H1 (cell line): ENCODE measurements around the gene RPS3. TPM values are rescaled to one million over a fixed set of nuclear protein-coding genes. Genes with fewer than 3 reads are reported as not detected.
A peak's percentile ranks its signal among the peaks of the same experiment; 100 is the strongest.

Source experiments
- CTCF ChIA-PET: fragments of 300-600 bp; sonication (Branson Sonifier 250); formaldehyde crosslinking; loops from one replicate; lab custom pipeline; 2021; ENCODE audit not compliant: partially characterized antibody; lab: Charles Lee
- POLR2A ChIA-PET: fragments of 300-600 bp; sonication (Branson Sonifier 250); formaldehyde crosslinking; loops from one replicate; lab custom pipeline; 2021; ENCODE audit warnings: inconsistent platforms; ENCODE audit not compliant: partially characterized antibody; lab: Charles Lee
- DNase-seq, 2 experiments: peaks; one replicate each; pipeline versions ENCODE4 v3.0.0 to v3.0.0-alpha.2; 2010 to 2022; ENCODE audit warnings: low spot score in 2 of 2, low read depth in 1 of 2, mixed read lengths in 1 of 2
- FAIRE-seq: peaks from 2 replicates; lab custom pipeline; 2011; peaks lifted over from hg19 to GRCh38; lab: Jason Lieb, UNC
- H2AFZ ChIP-seq: 2 replicates; pipeline ENCODE4 v1.8.1; 2012; ENCODE audit warnings: low read length, inconsistent platforms
- H2AK5ac ChIP-seq: 2 replicates; pipeline ENCODE4 v1.6.1; 2013; ENCODE audit warnings: low read depth, low read length
- H2BK120ac ChIP-seq: replicated peaks from 2 replicates; pipeline ENCODE3; 2013; ENCODE audit warnings: low read depth, low read length, inconsistent platforms
- H2BK12ac ChIP-seq: 2 replicates; pipeline ENCODE4 v1.6.1; 2013; ENCODE audit warnings: low read depth, low read length
- H2BK15ac ChIP-seq: 2 replicates; pipeline ENCODE4 v1.6.1; 2013; ENCODE audit warnings: low read length
- H2BK20ac ChIP-seq: 2 replicates; pipeline ENCODE4 v1.6.1; 2013; ENCODE audit warnings: low read length
- H2BK5ac ChIP-seq: 2 replicates; pipeline ENCODE4 v1.6.1; 2013; ENCODE audit warnings: low read depth, low read length
- H3K14ac ChIP-seq: 2 replicates; pipeline ENCODE4 v1.6.1; 2013; ENCODE audit warnings: inconsistent platforms; ENCODE audit not compliant: insufficient read length
- H3K18ac ChIP-seq: 2 replicates; pipeline ENCODE4 v1.6.1; 2013; ENCODE audit warnings: low read length; ENCODE audit errors: extremely low read depth
- H3K23ac ChIP-seq: 2 replicates; pipeline ENCODE4 v1.6.1; 2013; ENCODE audit warnings: inconsistent platforms; ENCODE audit not compliant: insufficient read length
- H3K23me2 ChIP-seq: 2 replicates; pipeline ENCODE4 v1.6.1; 2013; ENCODE audit warnings: low read depth, low read length
- H3K27ac ChIP-seq: 2 replicates; pipeline ENCODE4 v1.6.1; 2011; ENCODE audit warnings: low read depth, low read length, inconsistent platforms
- H3K27me3 ChIP-seq, 4 experiments: replicated peaks in 1 of 4; 1 replicate in 1 of 4; 2 replicates in 3 of 4; pipeline versions ENCODE4 v1.6.1 to v1.8.1; 2011 to 2013; ENCODE audit warnings: low read length in 3 of 4, mild to moderate bottlenecking in 3 of 4, inconsistent platforms in 2 of 4, mixed read lengths in 2 of 4, moderate library complexity in 1 of 4; ENCODE audit not compliant: control insufficient read depth in 3 of 4, insufficient read depth in 3 of 4; ENCODE audit errors: extremely low read depth in 1 of 4
- H3K36me3 ChIP-seq, 4 experiments: 2 replicates each; pipeline versions ENCODE4 v1.6.1 to v1.8.1; 2011 to 2013; ENCODE audit warnings: mild to moderate bottlenecking in 4 of 4, low read length in 3 of 4, moderate library complexity in 2 of 4, control low read depth in 1 of 4, inconsistent platforms in 1 of 4; ENCODE audit not compliant: insufficient read depth in 4 of 4, control insufficient read depth in 2 of 4
- H3K4ac ChIP-seq: replicated peaks from 2 replicates; pipeline ENCODE3; 2013; ENCODE audit warnings: low read length, low read depth, mixed read lengths, inconsistent platforms; ENCODE audit not compliant: insufficient read length
- H3K4me1 ChIP-seq, 4 experiments: replicated peaks in 1 of 4; 1 replicate in 1 of 4; 2 replicates in 3 of 4; pipeline versions ENCODE4 v1.6.1 to v1.8.1; 2011 to 2013; ENCODE audit warnings: low read length in 3 of 4, inconsistent platforms in 2 of 4, mixed read lengths in 1 of 4; ENCODE audit not compliant: insufficient read depth in 4 of 4, control insufficient read depth in 3 of 4
- H3K4me2 ChIP-seq, 2 experiments: 2 replicates each; pipeline versions ENCODE4 v1.6.1 to v1.8.1; 2011 to 2013; ENCODE audit warnings: low read depth in 2 of 2, low read length in 2 of 2, control low read depth in 1 of 2, inconsistent platforms in 1 of 2, mild to moderate bottlenecking in 1 of 2; ENCODE audit not compliant: insufficient read depth in 1 of 2
- H3K4me3 ChIP-seq, 4 experiments: fragments of 200-600, 300-600 bp in 1 of 4; sonication (generic), shearing (Covaris generic), sonication (Bioruptor Twin) in 1 of 4; 2 replicates each; pipeline versions ENCODE4 v1.5.1 to v1.8.1; 2011 to 2016; ENCODE audit warnings: low read length in 4 of 4, low read depth in 3 of 4, control low read depth in 2 of 4, inconsistent platforms in 2 of 4, mild to moderate bottlenecking in 2 of 4, mixed read lengths in 1 of 4, moderate library complexity in 1 of 4; ENCODE audit not compliant: insufficient read depth in 2 of 4; ENCODE audit errors: extremely low read depth in 1 of 4
- H3K56ac ChIP-seq: replicated peaks from 2 replicates; pipeline ENCODE3; 2013; ENCODE audit warnings: low read depth, mild to moderate bottlenecking, mixed read lengths, low read length, inconsistent platforms; ENCODE audit not compliant: insufficient read length
- H3K79me1 ChIP-seq: 2 replicates; pipeline ENCODE4 v1.6.1; 2013; ENCODE audit warnings: low read depth, low read length, control low read depth
- H3K79me2 ChIP-seq, 2 experiments: 2 replicates each; pipeline versions ENCODE4 v1.6.1 to v1.8.1; 2012 to 2013; ENCODE audit warnings: low read length in 2 of 2, mild to moderate bottlenecking in 2 of 2, inconsistent platforms in 1 of 2; ENCODE audit not compliant: insufficient read depth in 2 of 2, control insufficient read depth in 1 of 2
- H3K9ac ChIP-seq, 4 experiments: replicated peaks in 1 of 4; 1 replicate in 1 of 4; 2 replicates in 3 of 4; pipeline versions ENCODE4 v1.6.1 to v1.8.1; 2011 to 2013; ENCODE audit warnings: low read depth in 3 of 4, low read length in 3 of 4, control low read depth in 2 of 4, mild to moderate bottlenecking in 2 of 4, moderate library complexity in 2 of 4, inconsistent platforms in 1 of 4; ENCODE audit errors: extremely low read depth in 1 of 4
- H3K9me3 ChIP-seq, 2 experiments: 2 replicates each; pipeline versions ENCODE4 v1.6.1 to v1.8.1; 2012 to 2013; ENCODE audit warnings: mild to moderate bottlenecking in 2 of 2, moderate library complexity in 2 of 2, control low read depth in 1 of 2, inconsistent platforms in 1 of 2, low read depth in 1 of 2, low read length in 1 of 2, mixed read lengths in 1 of 2; ENCODE audit not compliant: insufficient read depth in 2 of 2
- H4K20me1 ChIP-seq, 2 experiments: replicated peaks in 1 of 2; 2 replicates each; pipeline versions ENCODE3 to v1.8.1; 2011 to 2013; ENCODE audit warnings: inconsistent platforms in 2 of 2, low read length in 2 of 2, mild to moderate bottlenecking in 1 of 2; ENCODE audit not compliant: insufficient read depth in 2 of 2, control insufficient read depth in 1 of 2
- H4K5ac ChIP-seq: 2 replicates; pipeline ENCODE4 v1.6.1; 2013; ENCODE audit warnings: low read length, low read depth, mixed read lengths, inconsistent platforms; ENCODE audit not compliant: insufficient read length
- H4K8ac ChIP-seq: 2 replicates; pipeline ENCODE4 v1.8.0; 2013; ENCODE audit warnings: mild to moderate bottlenecking, moderate library complexity, low read length, inconsistent platforms; ENCODE audit not compliant: insufficient read depth; ENCODE audit errors: extremely low read depth
- H4K91ac ChIP-seq: replicated peaks from 2 replicates; pipeline ENCODE3; 2013; ENCODE audit warnings: low read length, mixed read lengths, inconsistent platforms; ENCODE audit not compliant: insufficient read length
- POLR2A ChIP-seq, 2 experiments: IDR thresholded peaks; 1 replicate in 1 of 2; 2 replicates in 1 of 2; pipeline ENCODE4 v1.6.1; 2011; ENCODE audit warnings: low read depth in 2 of 2, low read length in 2 of 2, mild to moderate bottlenecking in 2 of 2; ENCODE audit errors: control extremely low read depth in 1 of 2
- SRF ChIP-seq: IDR thresholded peaks from 2 replicates; pipeline ENCODE4 v1.6.1; 2011; ENCODE audit warnings: mild to moderate bottlenecking, low read depth, low read length, moderate library complexity
- TCF12 ChIP-seq: IDR thresholded peaks from 2 replicates; pipeline ENCODE4 v1.6.1; 2011; ENCODE audit warnings: low read depth, mild to moderate bottlenecking, low read length
- WGBS, 2 experiments: shearing (Covaris generic) in 1 of 2; methylation state at CpG; one replicate each; pipeline versions ENCODE4 v1.1.6 to v1.1.7; 2013 to 2015; ENCODE audit warnings: low lambda C conversion rate in 2 of 2, mixed read lengths in 2 of 2, inconsistent platforms in 1 of 2, low coverage in 1 of 2, missing lambda C conversion rate in 1 of 2; ENCODE audit not compliant: insufficient replicate concordance in 2 of 2, insufficient coverage in 1 of 2, insufficient read length in 1 of 2; ENCODE audit errors: extremely low coverage in 1 of 2, missing lambda C conversion rate in 1 of 2; 5-methylcytosine and 5-hydroxymethylcytosine counted together
- polyA plus RNA-seq, 7 experiments: library from polyadenylated mRNA; depleted of rRNA in 3 of 7; stranded (reverse) in 5 of 7; unstranded in 2 of 7; fragments of >200 nt in 5 of 7; fragments of 200-250 nt in 2 of 7; gene quantifications; 1 replicate in 5 of 7; 2 replicates in 1 of 7; 4 replicates in 1 of 7; pipeline versions ENCODE4 v1.2.1 to v1.2.3, GENCODE V29; 2011 to 2013; ENCODE audit warnings: missing spikeins in 2 of 7, mixed read lengths in 2 of 7
- total RNA-seq: library from RNA; stranded (reverse); fragmentation: NEBNext Ultra II Directional; extraction: Animal tissue kit (Norgen Biotek cat#: 25700); gene quantifications from 2 replicates; pipeline ENCODE4 v1.2.1, GENCODE V29; 2021
- TF ChIP-seq, protein P1 (sequence below): IDR thresholded peaks from 2 replicates; pipeline ENCODE4 v1.6.1; 2012; ENCODE audit warnings: inconsistent platforms

The RPS3 gene
- total and polyA plus RNA-seq, 2 of the 8 experiments (the other 6 are each of a cell fraction or from before 2014, with no cell fraction given), result 3,813 to 4,194 TPM

DNA sequence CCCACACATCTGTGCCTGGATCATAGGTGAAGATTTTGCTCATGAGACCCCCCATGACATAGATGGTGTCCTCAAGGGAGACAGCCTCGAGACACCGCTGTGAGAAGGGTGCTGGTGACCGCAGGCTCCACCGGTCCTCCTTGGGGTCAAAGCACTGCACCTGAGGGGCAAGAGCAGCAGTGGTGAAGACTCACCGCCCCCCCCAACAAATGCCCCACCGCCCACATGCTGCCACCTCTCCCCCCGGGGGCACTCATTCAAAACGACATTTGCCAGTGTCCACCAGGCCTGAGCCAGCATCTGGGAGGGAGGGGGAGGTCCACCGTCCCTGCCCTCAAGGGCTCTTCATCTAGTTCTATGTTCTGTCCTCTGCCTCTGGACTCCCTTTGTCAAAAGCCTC, 24.4 kb downstream of the RPS3 start:
- ChIA-PET POLR2A (interaction anchor here (1.0 to 27.9 kb wide), 4 partner anchors 7 to 23 kb away, joined by 3 to 570 read pairs (median 22); partner anchors contain the start of gene RPS3), CTCF (interaction anchor here (0.6 to 18.5 kb wide), 13 partner anchors 8 to 502 kb away, joined by 3 to 201 read pairs (median 7); no protein-coding TSS in a partner anchor)

More for the DNA sequence above, 24.4 kb downstream of the RPS3 start:
- Histone ChIP-seq H2BK5ac (no peak overlapping the region), H3K18ac (no peak overlapping the region), H2BK20ac (no peak overlapping the region), H2BK15ac (no peak overlapping the region), H3K27ac (no peak overlapping the region; the same call in 1 of the 2 replicates), H4K20me1 (peaks cover 1 to 2% of the 10 kb centered on the region in 2 experiments), H3K23ac (no peak overlapping the region), H3K27me3 (peaks cover 10 to 20% (median 14%) of the 10 kb centered on the region in 4 experiments), H3K14ac (no peak overlapping the region), H2AK5ac (no peak overlapping the region), H4K5ac (no peak overlapping the region), H2BK120ac (no peak overlapping the region), H3K4ac (no peak overlapping the region), H2AFZ (no peak overlapping the region), H3K79me2 (no peaks in the 10 kb centered on the region), H3K4me3 (no peak overlapping the region), H2BK12ac (no peak overlapping the region), H3K9ac (no peak overlapping the region), H4K91ac (no peak overlapping the region), H3K9me3 (peaks cover 0 to 5% of the 10 kb centered on the region in 2 experiments; a peak in 2 of 4 replicates), H3K23me2 (no peaks in the 10 kb centered on the region), H3K36me3 (peaks cover 0 to 6% (median under 1%) of the 10 kb centered on the region in 4 experiments; a peak in 3 of 8 replicates), H4K8ac (no peak overlapping the region), H3K79me1 (no peaks in the 10 kb centered on the region), H3K4me1 (peaks cover 0 to 5% (median 3%) of the 10 kb centered on the region in 4 experiments; a peak in 3 of 7 replicates), H3K56ac (no peak overlapping the region), H3K4me2 (no peak overlapping the region)
- TF ChIP-seq, protein P1, sequence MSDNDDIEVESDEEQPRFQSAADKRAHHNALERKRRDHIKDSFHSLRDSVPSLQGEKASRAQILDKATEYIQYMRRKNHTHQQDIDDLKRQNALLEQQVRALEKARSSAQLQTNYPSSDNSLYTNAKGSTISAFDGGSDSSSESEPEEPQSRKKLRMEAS, result no peak
- no peak for TF ChIP-seq TCF12
- TF ChIP-seq POLR2A (IDR thresholded peaks at IDR 0.05; ENCODE audit: control extremely low read depth in 1 of 2, low read depth in 2 of 2, low read length in 2 of 2), result peak in 1 of 2 experiments; percentile 33; a peak in 1 of 3 replicates
- TF ChIP-seq SRF, result no peak
- 91% methylated on average over 5 of the region's 9 CpGs; no CpG with 5 or more reads in 1 of the 2 experiments for WGBS, 2 experiments
- no peak for FAIRE-seq
- no peak for DNase-seq
